Pancreas (tissue), 10 donors: ENCODE measurements around the gene RGL4. TPM values are rescaled to one million over a fixed set of nuclear protein-coding genes. Genes with fewer than 3 reads are reported as not detected.
A peak's percentile ranks its signal among the peaks of the same experiment; 100 is the strongest.

Source experiments
- ATAC-seq, 4 donors: fragments of 200-7000 bp; cut with Tn5 transposase; one replicate each; pipeline versions ENCODE4 v1.8.0 to v1.9.1; 2020; ENCODE audit warnings: mild to moderate bottlenecking in 4 of 4, moderate library complexity in 4 of 4
- DNase-seq, 6 donors: peaks; one replicate each; pipeline ENCODE4 v3.0.0-alpha.2; 2020
- FAIRE-seq: peaks from 2 replicates; lab custom pipeline; 2012; peaks lifted over from hg19 to GRCh38; lab: Jason Lieb, UNC
- H3K27ac ChIP-seq, 4 donors: fragments of 200-600 bp; sonication (generic); 1 replicate in 3 of 4; 2 replicates in 1 of 4; pipeline versions ENCODE4 v1.5.0 to v1.8.0; 2020
- H3K27me3 ChIP-seq, 4 donors: fragments of 200-600 bp; one replicate each; pipeline ENCODE4 v1.8.0; 2021
- H3K36me3 ChIP-seq, 3 donors: fragments of 200-600 bp; sonication (generic) in 1 of 3; one replicate each; pipeline versions ENCODE4 v1.5.0 to v1.8.0; 2020 to 2021
- H3K4me1 ChIP-seq, 3 donors: fragments of 200-600 bp; one replicate each; pipeline ENCODE4 v1.8.0; 2021
- H3K4me3 ChIP-seq, 4 donors: fragments of 200-600 bp; sonication (generic) in 2 of 4; one replicate each; pipeline versions ENCODE4 v1.5.0 to v1.8.0; 2020 to 2021
- H3K9me3 ChIP-seq, 4 donors: fragments of 200-600 bp; one replicate each; pipeline ENCODE4 v1.8.0; 2021
- WGBS, 2 donors: extraction: QIAGEN DNeasy Blood & Tissue Kit; methylation state at CpG; one replicate each; pipeline ENCODE4 v1.1.7; 2013; 5-methylcytosine and 5-hydroxymethylcytosine counted together
- intact Hi-C, 3 donors: fragments of 100-400 bp; cut with DNase I; formaldehyde crosslinking; loops; one replicate each; pipeline versions ENCODE4 v1.11.1 to v1.14.2; 2022
- polyA plus RNA-seq, 2 donors: library from polyadenylated mRNA; stranded (reverse); fragments of 200-250 nt; gene quantifications; one replicate each; pipeline ENCODE4 v1.2.3, GENCODE V29; 2013
- total RNA-seq, 6 donors: library from RNA; stranded (reverse); fragmentation: NEBNext Ultra II Directional in 4 of 6; extraction: Animal tissue kit (Norgen Biotek cat#: 25700) in 4 of 6; gene quantifications; one replicate each; pipeline versions ENCODE4 v1.2.1 to v1.2.4, GENCODE V29; 2021 to 2023
- TF ChIP-seq, protein P1 (sequence below), 4 donors: fragments of 200-600 bp; sonication (generic) in 3 of 4; IDR thresholded peaks; one replicate each; pipeline versions ENCODE4 v1.5.0 to v1.8.0; 2021; ENCODE audit warnings: antibody characterized with exemption in 4 of 4
- donor health status: healthy with polysubstance abuse.
- donor health status: DM: no; HTN: no; CAD: no; lungs with moderate emphysema.
- donor health status: DM: no; HTN: no; CAD: no.
- donor health status: control.
- donor health status: control.
- donor health status: Bipolar disorder and iron deficiency.
- donor health status: DM: yes; HTN: yes; CAD: no.
- donor health status: DM: no; HTN: no; CAD: no.
- donor health status: DM: no; HTN: no; CAD: no.
- donor health status: DM: yes; HTN: yes; CAD: no.

Gene RGL4
- total and polyA plus RNA-seq, 8 donors, result 0.42 to 0.95 (median 0.61) TPM; not detected in 4

GRCh38 chr22:23688121-23688520, 2.7 kb upstream of the RGL4 start:
- no peak overlapping the region for H3K27ac ChIP-seq
- TF ChIP-seq, protein P1, sequence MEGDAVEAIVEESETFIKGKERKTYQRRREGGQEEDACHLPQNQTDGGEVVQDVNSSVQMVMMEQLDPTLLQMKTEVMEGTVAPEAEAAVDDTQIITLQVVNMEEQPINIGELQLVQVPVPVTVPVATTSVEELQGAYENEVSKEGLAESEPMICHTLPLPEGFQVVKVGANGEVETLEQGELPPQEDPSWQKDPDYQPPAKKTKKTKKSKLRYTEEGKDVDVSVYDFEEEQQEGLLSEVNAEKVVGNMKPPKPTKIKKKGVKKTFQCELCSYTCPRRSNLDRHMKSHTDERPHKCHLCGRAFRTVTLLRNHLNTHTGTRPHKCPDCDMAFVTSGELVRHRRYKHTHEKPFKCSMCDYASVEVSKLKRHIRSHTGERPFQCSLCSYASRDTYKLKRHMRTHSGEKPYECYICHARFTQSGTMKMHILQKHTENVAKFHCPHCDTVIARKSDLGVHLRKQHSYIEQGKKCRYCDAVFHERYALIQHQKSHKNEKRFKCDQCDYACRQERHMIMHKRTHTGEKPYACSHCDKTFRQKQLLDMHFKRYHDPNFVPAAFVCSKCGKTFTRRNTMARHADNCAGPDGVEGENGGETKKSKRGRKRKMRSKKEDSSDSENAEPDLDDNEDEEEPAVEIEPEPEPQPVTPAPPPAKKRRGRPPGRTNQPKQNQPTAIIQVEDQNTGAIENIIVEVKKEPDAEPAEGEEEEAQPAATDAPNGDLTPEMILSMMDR (IDR thresholded peaks at IDR 0.05), result no peak
- ATAC-seq (no peak), DNase-seq (peak in 3 of 6 donors; percentile 40 to 60 (median 50)), FAIRE-seq (no peak)
- intact Hi-C loops, result no loop called here
- no peaks in the 10 kb centered on the region for H3K9me3 ChIP-seq
- no peaks in the 10 kb centered on the region for H3K4me1 ChIP-seq
- WGBS, 2 donors, result 91 to 93% methylated on average over 10 of the region's 10 CpGs
- no peak overlapping the region for H3K4me3 ChIP-seq
- H3K36me3 ChIP-seq, result no peaks in the 10 kb centered on the region
- no peaks in the 10 kb centered on the region for H3K27me3 ChIP-seq

DNA sequence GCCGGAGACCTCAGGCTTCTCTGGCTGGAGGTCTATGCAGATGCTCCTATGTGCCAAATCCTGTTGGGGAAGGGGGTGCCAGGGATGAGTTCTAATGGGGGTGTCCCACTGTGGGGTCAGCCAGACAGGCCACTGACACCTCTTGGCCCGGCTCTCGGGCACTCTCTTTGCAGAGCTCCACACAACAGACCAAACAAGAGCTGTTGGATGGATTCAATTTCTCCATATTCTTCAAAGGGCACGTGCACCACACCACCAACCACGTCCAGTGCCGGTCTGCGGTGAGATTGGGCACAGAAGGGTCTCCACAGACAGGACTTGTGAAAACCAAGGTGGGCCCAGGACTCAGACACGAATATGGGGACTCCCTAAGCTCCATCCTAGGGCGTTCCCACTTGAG, 2.2 kb upstream of the RGL4 start:
- H3K36me3 ChIP-seq, result peaks cover 0 to 3% (median 0%) of the 10 kb centered on the region in 3 donors
- no peaks in the 10 kb centered on the region for H3K4me1 ChIP-seq
- H3K27ac ChIP-seq, result no peak overlapping the region
- ATAC-seq (no peak), DNase-seq (peak in 1 of 6 donors; percentile 34), FAIRE-seq (no peak)
- WGBS, 2 donors, result 94% methylated on average over 9 of the region's 9 CpGs
- no peak overlapping the region for H3K4me3 ChIP-seq
- TF ChIP-seq, protein P1 (IDR thresholded peaks at IDR 0.05), result no peak
- H3K27me3 ChIP-seq, result no peaks in the 10 kb centered on the region
- H3K9me3 ChIP-seq, result no peaks in the 10 kb centered on the region
- intact Hi-C loops, result no loop called here

DNA sequence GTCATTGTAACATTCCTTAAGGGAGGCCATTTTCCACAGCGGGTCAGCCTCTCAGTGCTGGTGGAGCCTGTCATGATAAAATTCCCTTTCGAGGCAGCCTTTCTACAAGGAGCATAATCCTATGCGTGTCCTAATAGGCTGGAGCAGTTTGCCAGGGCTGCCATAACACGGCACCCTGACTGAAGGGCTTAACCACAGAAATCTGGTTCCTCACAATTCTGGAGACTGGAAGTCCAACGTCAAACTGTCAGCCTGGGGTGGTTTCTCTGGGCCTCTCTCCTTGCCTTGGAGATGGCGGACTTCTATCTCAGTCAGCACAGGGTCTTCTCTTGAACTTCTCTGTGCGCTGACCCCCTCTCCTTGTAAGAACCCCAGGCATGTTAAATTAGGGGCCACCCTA, 1.4 kb upstream of the RGL4 start:
- intact Hi-C loops, result no loop called here
- peaks cover 0 to 11% (median 2%) of the 10 kb centered on the region in 3 donors for H3K36me3 ChIP-seq
- DNase-seq, result peak in 1 of 6 donors; percentile 25

GRCh38 chr22:23691748-23692423, 1.1 kb downstream of the RGL4 start:
- peak in 1 of 6 donors; percentile 35 for DNase-seq
- H3K27me3 ChIP-seq, result no peaks in the 10 kb centered on the region
- no peak for ATAC-seq
- WGBS, 2 donors, result 92 to 94% methylated on average over 10 to 12 of the region's 12 CpGs
- H3K36me3 ChIP-seq, result peaks cover 0 to 20% (median 6%) of the 10 kb centered on the region in 3 donors
- no peak overlapping the region for H3K4me3 ChIP-seq
- no peak overlapping the region for H3K27ac ChIP-seq
- intact Hi-C loops, result no loop called here
- TF ChIP-seq, protein P1 (IDR thresholded peaks at IDR 0.05), result no peak
- FAIRE-seq, result no peak
- no peaks in the 10 kb centered on the region for H3K4me1 ChIP-seq
- no peaks in the 10 kb centered on the region for H3K9me3 ChIP-seq

More for the DNA sequence above, 1.4 kb upstream of the RGL4 start:
- Histone ChIP-seq H3K4me1 (no peaks in the 10 kb centered on the region), H3K9me3 (no peaks in the 10 kb centered on the region), H3K4me3 (no peak overlapping the region), H3K27ac (no peak overlapping the region), H3K27me3 (no peaks in the 10 kb centered on the region)
- ATAC-seq (no peak), FAIRE-seq (no peak)
- TF ChIP-seq, protein P1 (IDR thresholded peaks at IDR 0.05), result no peak
- 93% methylated on average over 7 of the region's 7 CpGs for WGBS, 2 donors
